ENCODE results near the gene PDE11A.

The PDE11A gene

DNA sequence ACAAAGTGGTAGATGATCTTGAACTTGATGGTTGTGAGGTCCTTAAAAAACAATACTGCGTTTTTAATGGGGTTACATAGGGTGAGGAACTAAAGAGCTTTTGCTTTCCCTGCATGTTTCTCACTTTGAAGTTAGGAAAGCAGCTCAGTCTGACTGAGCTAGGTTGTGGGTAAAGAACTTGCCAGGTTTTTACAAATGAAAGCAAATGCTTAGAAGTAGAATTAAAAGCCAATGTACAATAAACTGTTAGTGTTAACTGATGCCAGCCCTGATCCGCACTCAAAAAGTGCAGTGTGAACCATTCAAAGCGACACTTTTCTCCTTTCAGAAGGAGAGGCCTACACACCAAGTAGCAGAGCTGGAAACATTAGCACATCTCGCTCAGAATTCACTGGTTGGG lies 409.7 kb downstream of the PDE11A start:
- DNase-seq, result no peak

DNA sequence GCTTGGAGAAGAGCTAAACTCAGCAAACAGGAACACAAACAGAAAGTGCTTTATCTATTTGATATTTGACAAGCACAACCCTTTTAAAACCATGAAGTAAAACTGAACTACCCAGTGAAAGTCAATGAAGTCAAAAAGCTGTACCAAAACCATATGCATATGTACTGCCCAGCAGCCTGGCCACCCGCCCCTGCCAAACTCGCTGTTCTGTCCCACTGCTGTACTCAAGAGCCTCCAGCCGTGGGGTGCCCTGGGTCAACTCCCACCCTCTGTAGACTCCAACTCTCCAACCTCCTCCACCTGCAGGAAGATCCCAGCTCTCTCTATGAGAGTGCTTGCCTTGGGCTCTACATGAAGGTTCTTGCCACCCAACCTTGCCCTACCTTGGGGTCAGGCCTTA lies 411.8 kb downstream of the PDE11A start:
- no peak for DNase-seq

DNA sequence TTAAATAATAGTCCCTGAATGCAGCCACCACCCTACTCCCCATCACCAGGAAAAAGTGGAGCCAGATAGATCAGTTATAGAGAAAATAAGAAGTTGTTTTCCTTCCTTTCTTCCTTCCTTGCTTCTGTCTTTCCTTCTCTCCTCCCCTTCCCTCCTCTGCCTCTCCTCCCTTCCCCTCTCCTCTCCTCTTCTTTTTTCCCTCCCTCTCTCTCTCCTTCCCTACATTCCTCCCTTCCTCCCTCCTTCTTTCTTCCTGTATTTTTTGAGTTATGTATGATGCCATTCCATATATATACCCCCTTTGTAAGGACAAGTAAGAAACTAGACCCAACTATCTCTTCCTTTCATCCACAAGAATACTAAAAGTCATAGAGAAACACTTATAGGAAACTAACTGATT lies 414.3 kb downstream of the PDE11A start:
- no peak for DNase-seq

DNA sequence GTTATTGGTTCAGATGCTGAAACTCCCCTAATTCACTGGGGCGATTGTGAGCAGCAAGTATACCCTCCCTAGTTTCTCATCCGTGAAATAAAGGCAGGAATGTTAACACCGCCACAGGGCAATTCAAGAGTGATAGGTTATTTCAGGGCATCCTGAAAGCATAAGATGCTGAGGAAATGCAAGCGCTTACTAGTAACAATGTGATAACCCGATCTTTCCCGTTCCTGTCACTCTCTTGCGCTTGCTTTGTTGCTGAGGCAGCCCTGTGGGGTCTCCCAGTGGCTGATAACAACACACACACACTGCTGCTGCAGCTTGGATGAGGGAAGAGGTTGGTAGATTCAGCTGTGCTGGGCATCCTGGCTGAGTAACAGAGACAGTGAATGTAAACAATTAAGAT lies 420.7 kb downstream of the PDE11A start:
- no peak for DNase-seq

DNA sequence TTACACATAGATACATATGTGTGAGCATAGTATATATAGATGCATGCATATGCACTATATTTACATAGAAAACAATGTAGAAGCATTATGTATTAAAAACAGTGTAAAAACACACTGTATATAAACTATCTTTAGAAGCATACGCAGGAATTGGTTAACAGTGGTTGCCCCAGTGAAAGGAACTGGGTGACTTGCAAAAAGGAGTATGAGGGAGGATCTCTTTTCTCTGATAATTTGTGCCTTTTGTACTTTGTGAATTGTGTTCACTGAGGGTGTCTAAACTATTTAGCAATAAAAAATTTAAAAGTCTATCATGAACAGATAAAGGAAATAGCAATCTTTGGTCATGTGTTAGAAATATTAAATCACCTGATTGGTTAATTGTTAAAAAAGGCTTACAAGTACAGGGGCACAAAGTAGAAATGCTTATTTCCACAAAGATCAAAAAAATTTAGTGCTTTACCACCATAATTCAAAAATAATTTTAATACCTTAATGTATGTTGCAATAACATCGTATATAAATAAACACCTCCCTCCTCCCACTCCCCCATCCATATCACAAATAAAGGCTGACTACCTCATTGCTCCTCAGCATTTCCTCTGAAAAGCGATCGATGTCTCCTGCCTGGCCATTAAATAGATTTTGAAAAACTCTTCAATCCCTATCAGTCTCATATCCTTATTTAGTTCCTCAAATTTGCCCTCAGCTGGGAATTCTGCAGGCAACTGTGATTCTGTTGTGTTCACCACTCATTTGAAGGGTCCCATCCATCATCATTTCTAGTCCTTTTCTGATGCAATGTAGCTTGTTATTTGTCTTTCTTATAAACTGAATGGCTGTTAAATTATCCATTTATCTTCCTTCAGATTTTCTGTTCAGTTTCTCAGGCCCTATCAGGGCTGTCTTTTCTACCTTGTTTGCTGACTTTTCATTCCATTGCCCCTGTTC lies 422.7 kb downstream of the PDE11A start:
- no peak for DNase-seq

DNA sequence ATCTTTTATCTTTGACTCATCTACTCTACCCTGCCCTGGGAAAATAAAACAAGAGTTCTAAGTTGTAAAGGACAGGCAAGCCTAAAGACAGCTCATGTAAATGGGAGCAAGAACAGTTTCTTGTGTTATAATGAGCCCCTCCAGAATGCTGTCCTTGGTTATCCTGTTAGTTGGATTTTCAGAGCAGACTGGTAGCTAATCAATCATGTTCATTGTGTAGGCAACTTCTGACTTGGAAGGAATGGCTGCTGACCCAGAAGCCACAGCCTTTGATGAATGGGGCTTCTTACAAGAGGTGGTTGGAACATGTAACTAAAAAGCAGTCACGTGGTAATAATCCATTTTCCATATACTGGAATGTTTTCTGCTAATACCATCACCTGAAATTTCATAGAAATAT lies 425.8 kb downstream of the PDE11A start:
- DNase-seq, result no peak

DNA sequence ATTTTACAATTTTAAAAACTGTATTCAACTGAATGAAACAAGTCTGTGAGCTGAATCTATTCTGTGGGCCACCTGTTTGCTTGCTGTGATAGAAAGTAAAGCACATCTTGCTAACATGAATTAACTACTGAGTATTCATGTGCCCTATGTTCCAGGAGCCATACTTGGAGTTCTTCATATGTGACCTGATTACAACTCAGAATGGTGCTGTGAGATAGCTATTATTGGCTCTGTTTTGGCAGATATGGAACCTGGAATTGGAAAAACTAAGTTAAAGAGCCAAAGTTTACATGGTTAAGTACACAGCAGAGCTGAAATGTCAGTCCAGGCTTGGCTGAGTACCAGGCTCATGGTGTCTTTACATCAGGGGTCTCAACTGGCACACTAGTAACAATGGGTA lies 426.3 kb downstream of the PDE11A start:
- DNase-seq, result no peak

DNA sequence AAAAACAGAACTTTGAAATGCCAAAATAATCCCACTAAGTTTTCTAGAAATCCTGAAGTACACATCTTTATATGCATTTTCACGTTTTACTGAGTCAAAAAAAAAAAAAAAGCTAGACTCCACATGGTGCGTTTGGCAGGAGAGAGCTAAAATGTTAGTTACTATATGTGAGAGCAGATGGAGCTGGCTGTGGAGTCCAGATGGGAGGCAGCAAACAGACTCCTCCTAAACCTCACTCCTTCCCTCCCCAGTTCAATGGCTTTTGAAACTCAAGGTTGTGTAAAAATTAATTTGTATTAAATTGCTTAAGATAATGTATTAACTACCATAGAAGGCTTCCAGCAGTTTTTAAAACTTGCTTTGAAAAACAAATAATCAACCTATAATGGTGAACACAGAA lies 431.2 kb downstream of the PDE11A start:
- peak; percentile 18 for DNase-seq

DNA sequence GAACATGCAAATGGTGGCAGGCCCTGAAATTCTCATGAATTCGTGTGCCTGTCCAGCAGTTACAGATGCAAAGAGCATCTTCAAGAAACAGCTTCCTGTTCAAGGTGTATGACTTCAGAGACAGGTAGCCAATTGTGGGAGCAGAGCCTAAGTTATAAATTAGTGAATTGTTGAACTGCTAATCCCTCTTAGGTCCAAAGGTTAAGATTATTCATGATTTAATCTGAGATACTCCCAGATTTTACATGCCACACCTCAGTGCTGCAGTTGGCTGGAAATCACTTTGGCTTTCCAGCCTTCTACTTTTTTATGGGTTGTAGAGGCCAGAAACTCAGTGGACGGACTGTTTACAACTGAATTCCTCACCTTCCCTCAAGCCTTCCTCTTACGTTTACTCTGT lies 432.2 kb downstream of the PDE11A start:
- no peak for DNase-seq

DNA sequence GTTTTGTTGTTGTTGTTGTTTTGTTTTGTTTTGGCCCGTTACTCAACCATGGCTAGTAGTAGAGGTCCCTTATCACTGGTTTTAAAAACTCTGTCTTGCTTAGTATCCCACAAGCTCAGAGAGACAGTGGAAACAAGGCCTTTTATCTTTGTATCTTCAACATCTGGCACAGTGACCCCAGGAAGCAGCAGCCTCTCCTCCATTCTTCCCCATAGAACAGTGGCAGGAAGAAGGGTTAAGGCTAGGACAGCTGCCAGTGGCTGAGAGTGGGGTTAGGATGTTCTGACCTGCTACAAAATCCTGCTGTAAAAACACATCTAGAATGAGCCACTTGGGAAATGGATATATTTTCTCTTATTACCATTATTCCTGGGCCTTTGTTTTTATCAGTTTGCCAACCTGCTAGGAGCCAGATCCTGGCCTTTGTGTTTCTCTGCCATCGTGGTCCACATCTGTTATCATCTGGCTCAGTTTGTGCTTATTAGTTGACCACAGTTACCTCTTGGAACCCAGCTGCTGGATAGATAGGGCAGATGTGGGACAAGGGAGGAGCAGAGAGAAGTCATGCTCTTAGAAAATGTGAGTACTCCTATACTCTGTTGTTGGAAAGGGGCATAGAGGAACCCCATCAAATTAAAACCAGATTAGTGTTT lies 433.2 kb downstream of the PDE11A start:
- no peak for DNase-seq

DNA sequence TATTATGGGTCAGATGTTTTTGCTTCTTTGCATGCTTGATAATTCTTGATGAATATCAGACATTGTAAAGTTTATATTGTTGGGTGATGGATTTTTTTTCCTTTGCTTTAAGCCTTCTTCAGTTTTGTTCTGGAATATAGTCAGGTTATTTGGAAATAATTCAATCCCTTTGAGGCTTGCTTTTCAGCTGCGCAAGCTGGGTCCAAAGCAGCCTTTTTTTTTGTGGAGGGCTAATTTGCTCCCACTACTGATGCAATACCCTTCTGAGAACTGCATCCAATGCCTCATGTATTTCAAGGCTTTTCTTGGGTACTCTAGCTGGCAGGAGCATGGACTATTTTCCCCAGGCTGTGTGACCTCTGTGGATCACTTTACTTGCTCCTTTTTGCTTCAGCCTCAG lies 434.1 kb downstream of the PDE11A start:
- no peak for DNase-seq

DNA sequence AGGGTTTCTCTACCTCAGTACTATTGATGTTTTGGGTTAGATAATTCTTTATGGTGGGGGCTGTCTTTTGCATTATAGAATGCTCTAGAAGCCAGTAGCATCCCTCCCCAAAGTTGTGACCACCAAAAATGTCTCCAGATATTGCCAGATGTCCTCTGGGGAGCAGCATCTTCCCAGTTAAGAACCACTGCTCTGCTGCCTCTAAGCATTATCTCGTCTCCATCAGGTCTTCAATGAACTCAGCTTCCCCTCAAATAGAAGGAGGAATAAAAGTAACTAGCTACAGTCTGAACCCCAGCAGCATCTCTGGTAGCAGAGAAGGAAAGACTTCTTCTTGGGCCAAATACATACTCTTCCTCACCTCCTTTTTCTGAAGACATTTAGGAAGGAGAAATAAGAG lies 435.9 kb downstream of the PDE11A start:
- no peak for DNase-seq

DNA sequence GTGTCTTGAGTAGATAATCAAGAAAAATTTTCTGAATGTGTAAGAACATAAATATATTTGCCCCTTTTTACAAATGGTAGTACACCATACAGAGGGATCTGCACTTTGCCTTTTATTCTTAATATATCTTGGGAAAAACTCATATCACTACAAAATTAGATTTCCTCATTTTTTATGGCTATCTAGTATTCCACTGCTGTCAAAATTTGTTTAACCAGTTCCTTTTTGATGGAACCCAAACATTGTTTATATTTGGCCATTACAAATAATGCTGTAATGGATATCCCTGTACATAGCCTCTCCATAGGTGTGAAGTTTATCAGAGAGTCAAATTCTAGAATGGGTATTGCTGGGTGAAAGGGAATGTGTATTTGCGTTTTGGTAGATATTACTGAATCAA lies 436.9 kb downstream of the PDE11A start:
- DNase-seq, result no peak

DNA sequence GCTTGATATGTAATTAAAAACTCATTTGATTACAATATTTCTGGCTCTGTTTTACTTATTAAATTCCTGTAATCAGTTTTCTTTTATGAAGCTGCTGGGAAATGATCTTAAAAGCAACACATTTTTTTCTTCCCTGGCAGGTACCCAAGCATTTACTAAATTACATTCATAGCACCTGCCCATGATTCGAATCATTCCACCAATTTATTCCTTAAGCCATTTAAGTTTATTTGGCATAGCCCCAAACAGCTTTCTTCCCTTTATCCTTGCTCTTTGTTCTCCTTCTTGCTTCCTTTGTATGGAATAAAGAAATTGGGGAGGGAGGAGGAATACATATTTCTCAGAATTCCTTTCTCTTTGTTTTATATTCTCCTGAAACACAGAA lies 438.7 kb downstream of the PDE11A start:
- peak; percentile 69 for DNase-seq

DNA sequence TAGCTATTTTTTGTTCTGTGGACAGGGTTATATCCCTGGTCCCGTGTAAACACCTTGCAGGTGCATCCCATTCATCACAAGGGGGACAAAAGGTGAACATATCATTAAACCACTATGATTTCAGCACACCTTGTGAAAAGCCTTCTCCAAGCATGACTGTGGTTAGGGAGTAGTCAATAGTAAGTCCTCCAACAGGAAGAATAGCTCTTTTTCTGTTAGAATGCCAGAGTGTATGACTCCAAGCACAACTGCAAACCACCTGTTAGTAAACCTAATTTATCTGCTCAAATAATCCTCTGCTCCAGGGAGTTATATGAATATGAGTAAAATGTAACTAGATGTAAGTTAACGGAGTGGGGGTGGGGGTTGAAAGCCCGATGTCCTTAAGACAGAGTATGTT lies 439.5 kb downstream of the PDE11A start:
- peak; percentile 54 for DNase-seq

DNA sequence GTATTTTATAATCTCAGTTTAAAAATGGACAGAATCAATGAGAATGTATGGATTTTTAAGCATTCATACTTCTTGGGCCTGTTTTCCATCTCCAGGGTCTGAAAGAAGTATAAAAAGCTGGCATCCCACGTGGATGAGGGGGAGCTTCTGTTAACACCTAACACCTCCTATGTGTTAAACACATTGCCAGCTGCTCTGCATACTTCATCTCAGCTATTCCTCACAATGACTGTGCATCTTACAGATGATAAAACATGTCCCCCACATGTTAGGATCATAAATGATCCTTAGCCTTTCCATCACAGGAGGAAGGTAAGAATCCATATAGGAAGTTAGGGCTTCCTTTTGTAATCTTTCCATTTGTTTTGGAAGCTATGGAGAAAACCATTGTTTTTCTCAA lies 440.9 kb downstream of the PDE11A start:
- DNase-seq, result no peak

DNA sequence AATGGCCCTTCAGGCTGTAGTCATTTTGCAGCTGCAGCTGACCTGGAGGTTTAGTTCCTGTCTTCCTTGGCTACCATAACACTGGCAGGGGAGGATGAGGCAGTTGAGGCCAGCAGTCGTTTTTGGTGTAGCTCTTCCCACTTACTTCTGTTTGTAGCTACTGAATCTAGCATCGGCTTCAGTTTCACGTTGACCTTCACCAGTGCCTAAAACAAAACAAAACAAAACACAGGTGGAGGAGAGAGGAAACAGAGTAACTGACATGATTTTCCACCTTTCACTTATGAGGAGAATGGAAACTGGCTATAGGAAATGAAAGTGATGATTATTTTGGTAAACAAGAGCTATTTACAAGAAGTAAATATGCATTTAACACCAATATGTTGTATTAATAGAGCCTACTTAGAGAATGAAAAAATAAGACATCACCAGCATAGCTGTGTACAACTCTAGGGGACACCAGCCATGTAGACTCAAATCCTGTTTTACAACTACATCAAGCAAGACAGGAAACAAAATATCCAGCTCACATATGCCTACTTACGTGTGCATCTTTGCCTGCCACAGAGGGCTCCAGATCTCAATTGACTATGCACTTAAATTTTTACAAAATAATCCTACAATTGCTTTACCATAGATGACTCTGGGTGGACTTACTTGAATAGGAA lies 443.1 kb downstream of the PDE11A start:
- DNase-seq, result no peak

DNA sequence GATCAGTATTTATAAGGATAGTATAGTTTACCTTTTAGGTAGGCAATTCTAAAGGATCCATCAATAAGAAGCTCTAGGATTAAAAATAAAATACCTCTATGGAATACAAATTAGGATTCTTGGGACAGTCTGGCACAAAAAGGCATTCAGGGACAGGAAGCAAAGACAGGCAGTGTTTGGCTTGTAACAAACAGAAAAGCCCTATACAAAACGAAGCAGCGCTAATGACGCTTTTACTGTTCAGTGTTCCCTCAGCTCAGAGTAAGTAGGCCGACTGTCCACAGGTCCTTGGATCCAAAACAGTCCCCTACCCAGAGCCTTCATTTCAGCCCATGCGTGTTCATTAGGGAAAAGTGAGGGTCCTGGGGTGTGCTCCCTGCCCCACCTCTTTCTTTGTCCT lies 443.7 kb downstream of the PDE11A start:
- no peak for DNase-seq

DNA sequence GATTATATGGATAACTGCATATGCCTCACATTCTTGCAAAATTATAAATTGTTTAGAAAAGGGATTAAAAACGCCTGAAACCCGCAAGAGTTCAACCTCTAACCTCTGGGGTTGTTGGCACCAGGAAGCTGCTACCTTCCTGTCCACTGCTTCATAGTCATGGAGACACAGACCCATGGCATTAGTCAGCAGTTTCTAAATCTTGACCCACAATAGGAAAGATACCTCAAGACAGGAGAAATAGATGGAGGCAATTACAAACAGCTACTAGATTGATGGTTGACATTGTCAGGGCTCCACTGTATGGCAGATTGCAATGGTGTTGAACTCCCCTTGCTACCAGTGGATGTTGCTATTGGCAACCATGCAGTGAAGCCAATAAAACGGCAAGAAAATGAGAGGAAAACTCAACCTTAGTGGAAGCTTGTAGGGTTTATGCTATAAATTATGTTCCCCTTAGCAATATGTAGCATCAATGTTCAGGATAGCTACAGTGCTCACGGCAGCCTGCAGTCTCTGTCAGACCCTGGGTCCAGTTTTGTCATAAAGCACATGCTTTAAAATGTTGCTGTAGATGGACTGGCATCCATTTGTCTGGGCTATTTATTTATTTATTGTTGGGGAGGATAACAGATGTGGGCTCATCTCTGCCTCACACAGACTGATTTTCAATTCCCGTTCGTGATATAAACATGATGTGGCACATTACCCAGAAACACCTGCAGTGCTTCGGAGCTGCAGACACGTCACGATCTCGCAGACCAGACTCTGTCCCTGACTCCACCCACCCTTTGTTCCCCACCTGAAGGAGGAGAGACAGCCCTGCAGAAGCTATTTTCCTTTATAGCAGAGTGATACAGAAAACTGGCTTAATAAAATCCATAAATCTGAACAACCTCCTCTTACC lies 446.6 kb downstream of the PDE11A start:
- peak; percentile 71 for DNase-seq

DNA sequence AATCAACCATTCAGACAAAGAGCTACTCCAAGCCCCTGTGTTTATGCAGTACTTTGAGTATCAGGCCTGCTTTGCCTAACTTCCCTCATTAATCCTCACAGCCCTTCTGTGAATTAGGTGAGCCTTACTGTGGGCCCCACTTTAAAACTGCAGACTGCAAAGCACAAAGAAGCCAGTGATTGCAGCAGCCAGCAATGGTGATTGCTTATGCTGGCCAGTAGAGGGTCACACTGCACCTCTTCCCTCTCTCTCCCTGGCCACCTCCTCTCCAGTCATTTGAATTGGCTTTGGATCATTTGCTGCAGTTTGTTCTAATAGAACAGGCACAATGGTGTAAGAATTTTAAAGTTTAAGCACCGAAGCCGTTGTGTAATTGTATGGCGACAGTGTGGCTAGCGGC lies 450.1 kb downstream of the PDE11A start:
- DNase-seq, result peak; percentile 67

DNA sequence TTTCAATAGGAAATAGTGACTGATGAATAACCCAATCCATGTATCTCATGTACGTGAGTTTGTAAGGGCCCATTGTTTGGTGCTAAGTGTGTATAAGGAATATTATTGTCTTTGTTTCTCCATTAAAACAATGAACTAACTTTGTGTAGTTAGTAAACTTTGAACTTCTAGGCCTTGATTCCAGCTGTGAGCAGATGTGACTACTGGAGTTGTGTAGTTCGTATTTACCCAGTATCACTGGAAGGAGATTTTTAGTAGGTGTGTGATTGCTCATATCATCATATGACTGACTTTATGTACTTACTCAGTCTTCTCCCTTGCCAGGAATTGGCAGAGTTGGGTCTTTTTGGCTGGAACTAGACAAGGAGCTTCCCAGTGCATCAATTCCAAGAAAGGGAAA lies 452.6 kb downstream of the PDE11A start:
- no peak for DNase-seq

DNA sequence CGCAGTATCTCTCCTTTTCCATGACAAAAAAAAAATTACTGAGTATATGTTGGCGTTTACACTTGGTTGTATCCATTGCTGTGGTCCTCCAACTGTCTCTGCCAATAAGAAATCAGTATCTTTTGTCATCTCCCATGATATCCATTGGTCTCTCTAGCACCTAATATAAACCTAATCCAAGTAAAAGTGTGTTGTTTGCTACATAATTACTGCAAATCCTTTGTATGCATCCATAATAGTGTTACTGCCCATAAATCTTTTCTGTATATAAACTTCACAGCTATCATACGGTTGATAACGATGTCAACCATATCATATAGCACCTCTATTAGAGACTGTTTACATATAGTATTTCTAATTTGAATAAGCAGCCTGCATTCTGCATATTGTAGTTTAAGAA lies 453.1 kb downstream of the PDE11A start:
- no peak for DNase-seq
